ENCODE results near the gene DSG3.

Gene DSG3

GRCh38 chr18:31478688-31479087, 31.1 kb downstream of the DSG3 start:
- TF ChIP-seq, protein P1, sequence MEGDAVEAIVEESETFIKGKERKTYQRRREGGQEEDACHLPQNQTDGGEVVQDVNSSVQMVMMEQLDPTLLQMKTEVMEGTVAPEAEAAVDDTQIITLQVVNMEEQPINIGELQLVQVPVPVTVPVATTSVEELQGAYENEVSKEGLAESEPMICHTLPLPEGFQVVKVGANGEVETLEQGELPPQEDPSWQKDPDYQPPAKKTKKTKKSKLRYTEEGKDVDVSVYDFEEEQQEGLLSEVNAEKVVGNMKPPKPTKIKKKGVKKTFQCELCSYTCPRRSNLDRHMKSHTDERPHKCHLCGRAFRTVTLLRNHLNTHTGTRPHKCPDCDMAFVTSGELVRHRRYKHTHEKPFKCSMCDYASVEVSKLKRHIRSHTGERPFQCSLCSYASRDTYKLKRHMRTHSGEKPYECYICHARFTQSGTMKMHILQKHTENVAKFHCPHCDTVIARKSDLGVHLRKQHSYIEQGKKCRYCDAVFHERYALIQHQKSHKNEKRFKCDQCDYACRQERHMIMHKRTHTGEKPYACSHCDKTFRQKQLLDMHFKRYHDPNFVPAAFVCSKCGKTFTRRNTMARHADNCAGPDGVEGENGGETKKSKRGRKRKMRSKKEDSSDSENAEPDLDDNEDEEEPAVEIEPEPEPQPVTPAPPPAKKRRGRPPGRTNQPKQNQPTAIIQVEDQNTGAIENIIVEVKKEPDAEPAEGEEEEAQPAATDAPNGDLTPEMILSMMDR (IDR thresholded peaks at IDR 0.05): no peak
- TF ChIP-seq ZFX (IDR thresholded peaks at IDR 0.05; ENCODE audit: borderline replicate concordance): no peak
- no peak overlapping the region for H3K27ac ChIP-seq

- no peak overlapping the region for H3K27ac ChIP-seq
- TF ChIP-seq, protein P1 (IDR thresholded peaks at IDR 0.05): no peak
- no peak for TF ChIP-seq ZFX (IDR thresholded peaks at IDR 0.05; ENCODE audit: borderline replicate concordance)
Measured at GRCh38 chr18:31482051-31482450, 34.5 kb downstream of the DSG3 start.

- no peak for TF ChIP-seq ZFX (IDR thresholded peaks at IDR 0.05; ENCODE audit: borderline replicate concordance)
- TF ChIP-seq, protein P1 (IDR thresholded peaks at IDR 0.05): no peak
- no peak overlapping the region for H3K27ac ChIP-seq
Measured at GRCh38 chr18:31483396-31483795, 35.9 kb downstream of the DSG3 start.

DNA sequence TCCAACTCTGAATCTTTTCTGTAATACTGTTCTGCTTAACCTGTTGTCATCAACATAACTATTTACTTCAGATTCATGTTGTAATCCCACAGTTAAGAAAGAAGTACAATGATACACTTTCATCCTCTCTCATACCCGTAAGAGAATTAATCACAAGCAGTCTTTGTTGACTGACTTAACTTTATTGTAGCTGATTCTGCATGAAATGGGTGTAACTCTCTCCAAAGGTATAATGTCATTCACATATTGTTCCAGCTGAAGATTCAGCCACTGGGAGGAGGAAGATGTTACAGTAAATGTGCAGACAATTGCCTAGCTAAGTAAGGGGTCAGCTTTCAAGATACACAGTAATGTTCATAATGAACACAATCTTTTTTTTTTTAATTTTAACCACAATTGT, 36.9 kb downstream of the DSG3 start:
- H3K27ac ChIP-seq: no peak overlapping the region
- TF ChIP-seq, protein P1 (IDR thresholded peaks at IDR 0.05): no peak
- TF ChIP-seq ZFX (IDR thresholded peaks at IDR 0.05; ENCODE audit: borderline replicate concordance): no peak

GRCh38 chr18:31486165-31486564, 38.6 kb downstream of the DSG3 start:
- no peak overlapping the region for H3K27ac ChIP-seq
- no peak for TF ChIP-seq ZFX (IDR thresholded peaks at IDR 0.05; ENCODE audit: borderline replicate concordance)

- H3K27ac ChIP-seq: no peak overlapping the region
Measured at GRCh38 chr18:31487246-31488015, 39.9 kb downstream of the DSG3 start.

GRCh38 chr18:31489311-31489710, 41.8 kb downstream of the DSG3 start:
- no peak overlapping the region for H3K27ac ChIP-seq
- TF ChIP-seq, protein P1 (IDR thresholded peaks at IDR 0.05): no peak
- no peak for TF ChIP-seq ZFX (IDR thresholded peaks at IDR 0.05; ENCODE audit: borderline replicate concordance)

More at GRCh38 chr18:31487246-31488015, 39.9 kb downstream of the DSG3 start:
- TF ChIP-seq, protein P1 (IDR thresholded peaks at IDR 0.05): no peak
- TF ChIP-seq ZFX (IDR thresholded peaks at IDR 0.05; ENCODE audit: borderline replicate concordance): no peak

All from 22Rv1 (cell line).